Measurements from ENCODE around the gene WDR27. TPM values are rescaled to one million over a fixed set of nuclear protein-coding genes. Genes with fewer than 3 reads are reported as not detected.
A peak's percentile ranks its signal among the peaks of the same experiment; 100 is the strongest.

Gene WDR27
- total and polyA plus RNA-seq, 12 donors: 3.2 to 12.0 (median 6.6) TPM

DNA sequence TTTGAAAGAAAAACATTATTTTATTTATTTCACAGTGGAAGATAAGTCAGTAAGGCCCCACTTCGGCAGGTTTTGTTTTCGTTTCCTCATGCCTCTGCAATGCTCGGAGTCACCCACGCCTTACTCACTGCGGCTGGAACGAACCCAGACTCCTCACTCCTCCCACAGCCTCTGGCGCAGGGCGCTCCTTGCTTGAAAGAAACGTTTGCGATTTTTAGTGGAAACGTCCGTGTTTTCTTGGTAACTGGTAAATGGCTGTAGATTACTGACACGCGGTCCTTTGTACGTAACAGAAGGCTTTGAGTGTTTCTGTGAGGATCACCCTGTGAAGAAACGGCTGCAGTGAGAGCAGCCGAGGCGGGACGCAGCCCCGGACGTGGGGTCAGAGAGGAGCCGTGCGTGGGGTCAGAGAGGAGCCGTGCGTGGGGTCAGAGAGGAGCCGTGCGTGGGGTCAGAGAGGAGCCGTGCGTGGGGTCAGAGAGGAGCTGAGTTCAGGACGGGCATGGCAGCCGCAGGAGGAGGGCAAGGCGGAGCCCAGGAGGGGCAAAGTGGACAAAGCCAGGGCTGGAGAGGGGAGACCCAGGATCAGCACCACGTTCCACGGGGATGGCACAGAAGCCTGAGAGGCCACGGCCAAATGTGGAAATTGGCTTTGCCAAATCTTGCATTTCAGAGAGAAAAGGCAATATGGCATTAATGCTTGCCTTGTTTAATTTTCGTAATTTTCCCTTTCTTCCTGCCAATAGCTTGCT is 249.5 kb downstream of the WDR27 start:
- ATAC-seq (peak; percentile 87 to 96 (median 92)), DNase-seq (peak; percentile 68 to 76)
- no peaks in the 10 kb centered on the region for H3K36me3 ChIP-seq
- no peaks in the 10 kb centered on the region for H3K27me3 ChIP-seq
- intact Hi-C loops (cut with DNase I): no loop called here
- no peaks in the 10 kb centered on the region for H3K9me3 ChIP-seq
- 58 to 68% methylated on average over 36 of the region's 36 CpGs for WGBS, 2 donors
- peak overlapping the region in 9 of 10 donors; percentile 34 to 80 (median 74) for H3K27ac ChIP-seq
- H3K4me3 ChIP-seq: peak overlapping the region in 9 of 10 donors; percentile 13 to 55 (median 36)
- TF ChIP-seq, protein P1, sequence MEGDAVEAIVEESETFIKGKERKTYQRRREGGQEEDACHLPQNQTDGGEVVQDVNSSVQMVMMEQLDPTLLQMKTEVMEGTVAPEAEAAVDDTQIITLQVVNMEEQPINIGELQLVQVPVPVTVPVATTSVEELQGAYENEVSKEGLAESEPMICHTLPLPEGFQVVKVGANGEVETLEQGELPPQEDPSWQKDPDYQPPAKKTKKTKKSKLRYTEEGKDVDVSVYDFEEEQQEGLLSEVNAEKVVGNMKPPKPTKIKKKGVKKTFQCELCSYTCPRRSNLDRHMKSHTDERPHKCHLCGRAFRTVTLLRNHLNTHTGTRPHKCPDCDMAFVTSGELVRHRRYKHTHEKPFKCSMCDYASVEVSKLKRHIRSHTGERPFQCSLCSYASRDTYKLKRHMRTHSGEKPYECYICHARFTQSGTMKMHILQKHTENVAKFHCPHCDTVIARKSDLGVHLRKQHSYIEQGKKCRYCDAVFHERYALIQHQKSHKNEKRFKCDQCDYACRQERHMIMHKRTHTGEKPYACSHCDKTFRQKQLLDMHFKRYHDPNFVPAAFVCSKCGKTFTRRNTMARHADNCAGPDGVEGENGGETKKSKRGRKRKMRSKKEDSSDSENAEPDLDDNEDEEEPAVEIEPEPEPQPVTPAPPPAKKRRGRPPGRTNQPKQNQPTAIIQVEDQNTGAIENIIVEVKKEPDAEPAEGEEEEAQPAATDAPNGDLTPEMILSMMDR (IDR thresholded peaks at IDR 0.05): no peak
- H3K4me1 ChIP-seq: peaks cover 0 to 9% (median 0%) of the 10 kb centered on the region in 9 donors

DNA sequence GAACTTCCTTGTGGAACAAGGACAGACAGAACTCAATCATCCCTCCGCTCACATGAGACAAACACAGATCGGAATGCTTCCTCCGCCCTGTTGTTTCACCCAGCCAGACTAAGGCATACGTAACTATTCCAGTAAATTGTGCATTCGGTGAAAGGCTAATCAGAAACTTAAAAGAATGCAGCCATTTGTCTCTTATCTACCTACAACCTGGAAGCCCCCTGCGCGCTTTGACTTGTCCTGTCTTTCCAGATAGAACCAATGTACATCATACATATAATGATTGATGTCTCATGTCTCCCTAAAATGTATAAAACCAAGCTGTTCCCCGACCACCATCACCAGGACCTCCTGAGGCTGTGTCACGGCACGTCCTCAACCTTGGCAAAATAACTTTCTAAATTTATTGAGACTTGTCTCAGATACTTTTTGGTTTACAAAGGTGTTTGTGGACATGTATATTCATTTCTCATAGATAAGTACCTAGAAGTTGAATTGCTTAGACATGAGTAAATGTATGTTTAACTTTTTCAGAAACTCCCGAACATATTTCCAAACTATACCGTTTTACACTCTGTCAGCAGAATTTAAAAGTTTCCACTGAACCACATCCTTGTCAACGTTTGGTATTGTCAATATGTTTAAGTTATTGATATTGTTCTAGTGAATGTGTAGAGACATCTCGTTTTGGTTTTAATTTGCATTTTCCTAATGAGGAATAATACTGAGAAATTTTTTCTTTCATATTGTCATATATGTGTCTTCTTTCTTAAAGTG is 250.6 kb downstream of the WDR27 start:
- intact Hi-C loops (cut with DNase I): no loop called here
- 78 to 82% methylated on average over 14 of the region's 14 CpGs for WGBS, 2 donors
- Histone ChIP-seq H3K27me3 (no peaks in the 10 kb centered on the region), H3K36me3 (no peaks in the 10 kb centered on the region), H3K4me1 (peaks cover 0 to 9% (median 0%) of the 10 kb centered on the region in 9 donors), H3K27ac (peak overlapping the region in 8 of 10 donors; percentile 34 to 80 (median 74)), H3K4me3 (peak overlapping the region in 9 of 10 donors; percentile 13 to 55 (median 36)), H3K9me3 (no peaks in the 10 kb centered on the region)
- TF ChIP-seq, protein P1 (IDR thresholded peaks at IDR 0.05): no peak
- ATAC-seq (no peak), DNase-seq (no peak)

DNA sequence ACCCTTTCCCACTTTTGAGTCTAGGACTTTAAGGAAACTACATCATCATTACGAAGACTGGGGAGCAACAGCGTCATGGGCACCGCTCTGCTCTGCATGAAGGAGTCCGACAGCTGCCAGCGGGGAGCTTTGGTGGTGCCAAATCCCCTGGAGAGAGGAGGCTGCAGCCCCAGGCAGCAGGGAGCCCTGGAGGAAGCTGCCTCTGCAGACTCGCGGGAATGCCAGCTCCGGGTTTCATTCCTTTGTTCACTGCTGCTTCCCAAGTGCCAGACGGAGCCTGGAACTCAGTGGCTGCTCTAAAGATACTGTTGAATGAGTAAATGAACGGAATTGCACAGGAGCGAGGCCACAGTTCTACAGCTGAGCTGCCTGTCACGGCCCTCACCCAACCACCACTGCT is 251.7 kb downstream of the WDR27 start:
- DNase-seq: no peak
- Histone ChIP-seq H3K4me1 (peaks cover 0 to 9% (median 0%) of the 10 kb centered on the region in 9 donors), H3K4me3 (peak overlapping the region in 3 of 10 donors; percentile 47 to 55 (median 48)), H3K9me3 (no peaks in the 10 kb centered on the region), H3K36me3 (no peaks in the 10 kb centered on the region), H3K27ac (peak overlapping the region in 6 of 10 donors; percentile 34 to 80 (median 76)), H3K27me3 (no peaks in the 10 kb centered on the region)
- ATAC-seq: no peak
- WGBS, 2 donors: 67 to 73% methylated on average over 12 of the region's 12 CpGs
- intact Hi-C loops (cut with DNase I): no loop called here
- TF ChIP-seq, protein P1 (IDR thresholded peaks at IDR 0.05): no peak

DNA sequence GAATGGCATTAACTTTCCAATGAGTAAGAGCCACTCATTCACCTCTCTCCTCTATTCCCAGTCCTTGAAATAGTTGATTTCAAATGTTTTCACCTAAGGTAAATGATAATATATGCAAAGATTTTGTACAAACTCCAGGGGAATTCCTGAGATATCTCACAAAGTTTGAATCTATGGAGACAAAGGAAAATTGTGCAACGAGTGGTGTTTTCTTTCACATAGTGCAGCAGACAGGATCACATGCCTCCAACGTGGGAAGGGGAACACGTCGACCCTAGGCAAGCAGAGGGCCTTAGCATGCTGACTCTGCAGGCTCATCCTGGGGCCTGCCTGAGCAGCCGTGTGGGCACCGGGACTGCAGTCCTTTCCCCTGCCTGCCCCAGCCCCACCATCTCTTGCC is 252.6 kb downstream of the WDR27 start:
- no peak for ATAC-seq
- Histone ChIP-seq H3K36me3 (no peaks in the 10 kb centered on the region), H3K27ac (no peak overlapping the region), H3K27me3 (no peaks in the 10 kb centered on the region), H3K4me1 (peaks cover 0 to 9% (median 0%) of the 10 kb centered on the region in 9 donors), H3K9me3 (no peaks in the 10 kb centered on the region), H3K4me3 (no peak overlapping the region)
- intact Hi-C loops (cut with DNase I): no loop called here
- WGBS, 2 donors: 83% methylated on average over 6 of the region's 6 CpGs
- TF ChIP-seq, protein P1 (IDR thresholded peaks at IDR 0.05): no peak
- no peak for DNase-seq

Data from heart right ventricle (tissue), 16 donors.